HepG2 (cell line): ENCODE data around the gene MRPL51. TPM values are rescaled to one million over a fixed set of nuclear protein-coding genes. Genes with fewer than 3 reads are reported as not detected.
A peak's percentile ranks its signal among the peaks of the same experiment; 100 is the strongest.

Experiments used
- AHDC1 ChIP-seq: sonication (generic); formaldehyde crosslinking; IDR thresholded peaks from 2 replicates; pipeline ENCODE4 v1.5.1; 2020; ENCODE audit warnings: mild to moderate bottlenecking, missing genetic modification reagents, borderline replicate concordance
- ARID3A ChIP-seq: IDR thresholded peaks from 2 replicates; pipeline ENCODE4 v1.6.1; 2012; ENCODE audit warnings: low read depth, low read length, improper control_type of control experiment
- ATF1 ChIP-seq: IDR thresholded peaks from 2 replicates; pipeline ENCODE4 v1.6.1; 2016; ENCODE audit warnings: mild to moderate bottlenecking, control low read depth
- CREM ChIP-seq, 2 experiments: sonication (generic) in 1 of 2; formaldehyde crosslinking in 1 of 2; IDR thresholded peaks; 2 replicates each; pipeline versions ENCODE4 v1.4.0 to v1.6.1; 2016 to 2020; ENCODE audit warnings: antibody characterized with exemption in 1 of 2, mild to moderate bottlenecking in 1 of 2, missing genetic modification reagents in 1 of 2
- FOXA3 ChIP-seq: IDR thresholded peaks from 2 replicates; pipeline ENCODE4 v1.6.1; 2016; ENCODE audit warnings: missing genetic modification reagents, missing compliant biosample characterization
- HHEX ChIP-seq: IDR thresholded peaks from 2 replicates; pipeline ENCODE4 v1.6.1; 2016; ENCODE audit warnings: control low read depth
- HNRNPUL1 ChIP-seq: fragments of 200-400 bp; formaldehyde crosslinking; IDR thresholded peaks from 2 replicates; pipeline ENCODE4 v1.6.1; 2017; ENCODE audit warnings: low read depth, mild to moderate bottlenecking, low read length, moderate library complexity
- MED1 ChIP-seq: sonication (generic); formaldehyde crosslinking; IDR thresholded peaks from 2 replicates; pipeline ENCODE4 v1.4.0; 2020; ENCODE audit warnings: missing genetic modification reagents
- NPAS2 ChIP-seq: sonication (generic); formaldehyde crosslinking; IDR thresholded peaks from 2 replicates; pipeline ENCODE4 v1.8.0; 2022; ENCODE audit warnings: mild to moderate bottlenecking, missing genetic modification reagents, borderline replicate concordance
- PHF5A ChIP-seq: IDR thresholded peaks from one replicate; pipeline ENCODE4 v1.6.1; 2018; ENCODE audit warnings: low read depth, missing genetic modification reagents; ENCODE audit not compliant: unreplicated experiment
- PITX1 ChIP-seq: sonication (generic); formaldehyde crosslinking; IDR thresholded peaks from 2 replicates; pipeline ENCODE4 v1.5.1; 2020; ENCODE audit warnings: mild to moderate bottlenecking, missing genetic modification reagents
- RBM39 ChIP-seq: fragments of 200-400 bp; formaldehyde crosslinking; IDR thresholded peaks from one replicate; pipeline ENCODE4 v1.6.1; 2018; ENCODE audit warnings: antibody characterized with exemption, mild to moderate bottlenecking, low read depth, low read length; ENCODE audit not compliant: poor library complexity, severe bottlenecking
- SNAI1 ChIP-seq: sonication (generic); formaldehyde crosslinking; IDR thresholded peaks from 2 replicates; pipeline ENCODE4 v1.5.0; 2020; ENCODE audit warnings: mild to moderate bottlenecking, missing genetic modification reagents, borderline replicate concordance
- SP4 ChIP-seq: sonication (generic); formaldehyde crosslinking; IDR thresholded peaks from 2 replicates; pipeline ENCODE4 v1.8.1; 2023; ENCODE audit warnings: mild to moderate bottlenecking, missing genetic modification reagents
- SUZ12 ChIP-seq: fragments of 150-350 bp; IDR thresholded peaks from 2 replicates; pipeline ENCODE4 v1.6.1; 2014; ENCODE audit warnings: low read depth, low read length
- U2AF2 ChIP-seq: fragments of 200-400 bp; formaldehyde crosslinking; IDR thresholded peaks from 2 replicates; pipeline ENCODE4 v1.6.1; 2017; ENCODE audit warnings: low read depth, mild to moderate bottlenecking, low read length
- XRCC5 ChIP-seq: fragments of 200-400 bp; formaldehyde crosslinking; optimal IDR thresholded peaks from 2 replicates; pipeline ENCODE3; 2017; ENCODE audit warnings: mild to moderate bottlenecking, low read length
- ZBTB8A ChIP-seq: sonication (generic); formaldehyde crosslinking; IDR thresholded peaks from 2 replicates; pipeline ENCODE4 v1.4.0; 2020; ENCODE audit warnings: mild to moderate bottlenecking, low read depth, missing genetic modification reagents, borderline replicate concordance
- ZC3H13 ChIP-seq: sonication (generic); formaldehyde crosslinking; IDR thresholded peaks from 2 replicates; pipeline ENCODE4 v1.8.1; 2023; ENCODE audit warnings: mild to moderate bottlenecking, missing genetic modification reagents, moderate library complexity
- ZNF562 ChIP-seq: sonication (generic); formaldehyde crosslinking; IDR thresholded peaks from 2 replicates; pipeline ENCODE4 v1.8.0; 2022; ENCODE audit warnings: missing genetic modification reagents, borderline replicate concordance
- ZNF737 ChIP-seq: sonication (generic); formaldehyde crosslinking; IDR thresholded peaks from 2 replicates; pipeline ENCODE4 v1.5.0; 2020; ENCODE audit warnings: missing genetic modification reagents, mild to moderate bottlenecking, borderline replicate concordance
- polyA plus RNA-seq, 8 experiments: library from polyadenylated mRNA; depleted of rRNA in 3 of 8; stranded (reverse) in 7 of 8; unstranded in 1 of 8; fragments of >200 nt; fragmentation: Illumina TruSeq in 4 of 8; extraction: Trizol in 4 of 8; gene quantifications; 2 replicates each; pipeline versions ENCODE4 v1.2.1 to v1.2.3, GENCODE V29; 2011 to 2016; ENCODE audit warnings: low read depth in 4 of 8, missing spikeins in 1 of 8, mixed read lengths in 1 of 8; ENCODE audit not compliant: insufficient read depth in 1 of 8
- total RNA-seq, 5 experiments: library from RNA; depleted of rRNA; stranded (reverse); fragments of >200 nt; fragmentation: Illumina TruSeq; extraction: Trizol; gene quantifications; 2 replicates each; pipeline ENCODE4 v1.2.3, GENCODE V29; 2016; ENCODE audit warnings: low read depth in 1 of 5

MRPL51 gene
- total and polyA plus RNA-seq, 2 of the 13 experiments (the other 11 are each of a cell fraction or from before 2014, with no cell fraction given): 64.8 to 278 TPM

- peak; percentile 31 for TF ChIP-seq RBM39
- no peak for TF ChIP-seq FOXA3 (CRISPR knock-in tag)
- no peak for TF ChIP-seq NPAS2 (CRISPR knock-in tag)
- no peak for TF ChIP-seq HHEX (CRISPR knock-in tag)
- 0 out of 2 replicates have a peak, but pooled peaks have one; percentile 9 for TF ChIP-seq SP4 (CRISPR knock-in tag)
- TF ChIP-seq ZNF737: no peak
- TF ChIP-seq PITX1 (CRISPR knock-in tag): peak; percentile 85
- no peak for TF ChIP-seq ZNF562 (CRISPR knock-in tag)
- TF ChIP-seq ZC3H13: no peak
- TF ChIP-seq HNRNPUL1: 0 out of 2 replicates have a peak, but pooled peaks have one; percentile 9
- TF ChIP-seq XRCC5: peak; percentile 31
- TF ChIP-seq ATF1: no peak
- no peak for TF ChIP-seq ARID3A
- no peak; the same call in 1 of the 2 replicates for TF ChIP-seq SNAI1 (CRISPR knock-in tag)
- 0 out of 2 replicates have a peak, but pooled peaks have one; percentile 39 for TF ChIP-seq AHDC1 (CRISPR knock-in tag)
- no peak for TF ChIP-seq PHF5A
- TF ChIP-seq CREM (IDR thresholded peaks at IDR 0.05): no peak
- TF ChIP-seq CREM (CRISPR knock-in tag; IDR thresholded peaks at IDR 0.05): no peak
- peak; percentile 45 for TF ChIP-seq MED1 (CRISPR knock-in tag)
- TF ChIP-seq ZBTB8A (CRISPR knock-in tag): no peak
- TF ChIP-seq SUZ12: no peak
- no peak for TF ChIP-seq U2AF2
Measured at GRCh38 chr12:6534945-6535696, 42.1 kb upstream of the MRPL51 start (continued).
